Mucosa of descending colon (tissue), 3 donors: Measurements from ENCODE around the gene MYO10. TPM values are rescaled to one million over a fixed set of nuclear protein-coding genes. Genes with fewer than 3 reads are reported as not detected.
A peak's percentile ranks its signal among the peaks of the same experiment; 100 is the strongest.

ENCODE experiments used
- ATAC-seq: fragments of 200-7000 bp; cut with Tn5 transposase; one replicate; pipeline ENCODE4 v1.9.1; 2020; ENCODE audit warnings: mild to moderate bottlenecking, moderate library complexity
- DNase-seq, 3 donors: peaks; one replicate each; pipeline ENCODE4 v3.0.0-alpha.2; 2020
- H3K36me3 ChIP-seq: fragments of 200-600 bp; one replicate; pipeline ENCODE4 v1.8.0; 2021; ENCODE audit warnings: low read depth, mild to moderate bottlenecking
- H3K4me1 ChIP-seq: fragments of 200-600 bp; one replicate; pipeline ENCODE4 v1.8.0; 2021; ENCODE audit warnings: low read depth, mild to moderate bottlenecking
- H3K4me3 ChIP-seq: fragments of 200-600 bp; one replicate; pipeline ENCODE4 v1.8.0; 2021; ENCODE audit warnings: mild to moderate bottlenecking
- H3K9me3 ChIP-seq: fragments of 200-600 bp; one replicate; pipeline ENCODE4 v1.8.0; 2021; ENCODE audit warnings: mild to moderate bottlenecking
- intact Hi-C, 2 donors: fragments of 100-400 bp; cut with DNase I in 1 of 2; cut with micrococcal nuclease in 1 of 2; formaldehyde crosslinking; loops; one replicate each; pipeline versions ENCODE4 v1.11.0 to v1.11.1; 2022; cut with DNase I, micrococcal nuclease
- total RNA-seq, 3 donors: library from RNA; stranded (reverse); fragmentation: NEBNext Ultra II Directional in 2 of 3; extraction: Animal tissue kit (Norgen Biotek cat#: 25700) in 2 of 3; gene quantifications; one replicate each; pipeline versions ENCODE4 v1.2.1 to v1.2.4, GENCODE V29; 2021 to 2023
- TF ChIP-seq, protein P1 (sequence below): fragments of 200-600 bp; IDR thresholded peaks from one replicate; pipeline ENCODE4 v1.8.0; 2022; ENCODE audit warnings: antibody characterized with exemption, mild to moderate bottlenecking
- donor health status: DM: no; HTN: no; CAD: no; lungs with moderate emphysema.
- donor health status: DM: no; HTN: no; CAD: no.
- donor health status: DM: no; HTN: yes; CAD: no.

The MYO10 gene
- total RNA-seq, 3 donors from 2014 or later = 29.4 to 87.8 (median 61.3) TPM

DNA sequence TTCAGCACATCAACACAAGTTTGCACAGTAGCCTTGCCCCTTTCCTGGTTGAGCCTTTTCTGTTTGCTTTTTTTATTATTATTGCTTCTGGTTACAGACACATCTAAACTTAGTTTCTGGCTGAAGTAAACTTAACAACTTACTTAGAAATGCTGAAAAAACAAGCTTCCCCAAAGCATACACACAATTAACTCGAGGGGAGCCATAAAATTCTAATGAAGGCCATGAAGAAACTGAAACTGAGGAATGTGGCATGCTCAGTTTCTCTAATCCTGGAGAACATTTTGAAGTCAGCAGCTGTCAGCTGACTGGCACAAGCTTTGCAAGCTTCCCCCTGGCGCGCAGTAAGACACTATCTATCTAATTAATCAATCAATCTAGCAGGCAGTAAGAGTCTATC is 3.7 kb downstream of the MYO10 start:
- DNase-seq (peak in 1 of 3 donors; percentile 54), ATAC-seq (no peak)
- Histone ChIP-seq H3K4me3 (no peak overlapping the region), H3K9me3 (no peaks in the 10 kb centered on the region), H3K4me1 (peaks cover 25% of the 10 kb centered on the region), H3K36me3 (no peaks in the 10 kb centered on the region)
- intact Hi-C loops = loop anchor here in 1 of 2 donors (10.0 kb wide), 1 partner anchor 252 kb away; no protein-coding TSS in a partner anchor
- TF ChIP-seq, protein P1, sequence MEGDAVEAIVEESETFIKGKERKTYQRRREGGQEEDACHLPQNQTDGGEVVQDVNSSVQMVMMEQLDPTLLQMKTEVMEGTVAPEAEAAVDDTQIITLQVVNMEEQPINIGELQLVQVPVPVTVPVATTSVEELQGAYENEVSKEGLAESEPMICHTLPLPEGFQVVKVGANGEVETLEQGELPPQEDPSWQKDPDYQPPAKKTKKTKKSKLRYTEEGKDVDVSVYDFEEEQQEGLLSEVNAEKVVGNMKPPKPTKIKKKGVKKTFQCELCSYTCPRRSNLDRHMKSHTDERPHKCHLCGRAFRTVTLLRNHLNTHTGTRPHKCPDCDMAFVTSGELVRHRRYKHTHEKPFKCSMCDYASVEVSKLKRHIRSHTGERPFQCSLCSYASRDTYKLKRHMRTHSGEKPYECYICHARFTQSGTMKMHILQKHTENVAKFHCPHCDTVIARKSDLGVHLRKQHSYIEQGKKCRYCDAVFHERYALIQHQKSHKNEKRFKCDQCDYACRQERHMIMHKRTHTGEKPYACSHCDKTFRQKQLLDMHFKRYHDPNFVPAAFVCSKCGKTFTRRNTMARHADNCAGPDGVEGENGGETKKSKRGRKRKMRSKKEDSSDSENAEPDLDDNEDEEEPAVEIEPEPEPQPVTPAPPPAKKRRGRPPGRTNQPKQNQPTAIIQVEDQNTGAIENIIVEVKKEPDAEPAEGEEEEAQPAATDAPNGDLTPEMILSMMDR = no peak

DNA sequence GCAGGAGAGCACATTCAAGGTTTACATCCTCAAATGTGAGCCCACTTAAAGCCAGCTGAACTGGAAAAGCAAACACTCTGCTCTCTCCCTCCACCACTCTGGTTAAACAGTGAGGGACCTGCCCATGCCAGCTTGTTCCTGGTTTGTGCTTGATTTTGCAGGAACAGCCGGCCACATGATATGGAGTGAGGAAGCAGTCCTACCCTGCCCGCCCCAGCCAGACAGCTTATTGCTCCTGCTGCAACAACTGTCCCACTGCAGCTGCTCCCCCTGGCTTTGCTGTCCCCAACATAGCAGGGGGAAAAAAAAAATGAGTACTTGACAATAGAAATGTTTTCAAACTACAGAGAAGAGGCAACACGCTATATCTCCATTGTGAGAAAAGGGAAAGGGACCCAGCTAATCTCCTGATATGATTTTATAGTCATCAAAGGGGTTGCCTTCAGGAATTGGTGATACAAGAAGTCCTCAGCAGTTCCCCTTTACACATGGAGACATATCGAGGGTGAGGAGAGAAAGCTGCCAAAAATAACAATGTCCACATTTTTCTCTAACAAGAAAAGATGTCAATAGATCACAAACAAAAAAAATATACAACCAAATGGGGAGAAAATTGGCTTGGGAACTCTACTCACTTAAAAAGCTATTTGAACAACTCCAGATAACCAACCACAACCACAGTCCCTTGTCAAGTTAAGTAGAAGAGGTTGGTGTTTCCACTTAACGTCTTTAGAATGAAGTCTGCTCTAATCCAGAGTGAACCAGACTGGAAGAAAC is 4.6 kb downstream of the MYO10 start:
- Histone ChIP-seq H3K36me3 (no peaks in the 10 kb centered on the region), H3K4me1 (peaks cover 22% of the 10 kb centered on the region), H3K9me3 (no peaks in the 10 kb centered on the region), H3K4me3 (no peak overlapping the region)
- DNase-seq = peak; percentile 83 to 89 (median 86)
- ATAC-seq = peak; percentile 69
- intact Hi-C loops = loop anchor here in 1 of 2 donors (10.0 kb wide), 1 partner anchor 253 kb away; no protein-coding TSS in a partner anchor
- TF ChIP-seq, protein P1 = peak; percentile 8

DNA sequence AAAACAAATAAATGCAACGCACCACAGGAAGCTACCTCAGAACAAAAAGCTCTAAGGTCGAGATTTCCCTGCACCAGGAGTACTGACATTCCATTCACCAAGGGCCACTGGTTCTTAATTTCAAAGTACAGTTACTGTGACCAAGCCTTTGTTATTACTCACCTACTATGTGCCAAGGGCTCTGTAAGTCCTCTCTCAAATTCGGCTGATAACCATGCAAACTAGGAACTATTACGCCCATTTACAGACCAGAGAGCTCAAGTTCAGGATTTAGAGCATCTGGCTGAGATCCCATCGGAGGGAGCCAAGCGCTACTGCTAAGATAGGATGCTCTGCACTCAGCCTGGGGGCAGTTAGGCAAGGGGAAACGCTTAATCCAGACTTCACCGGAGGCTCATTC is 5.6 kb downstream of the MYO10 start:
- intact Hi-C loops = loop anchor here in 1 of 2 donors (10.0 kb wide), 1 partner anchor 254 kb away; no protein-coding TSS in a partner anchor
- Histone ChIP-seq H3K9me3 (no peaks in the 10 kb centered on the region), H3K36me3 (no peaks in the 10 kb centered on the region), H3K4me1 (peaks cover 22% of the 10 kb centered on the region), H3K4me3 (no peak overlapping the region)
- DNase-seq = no peak
- ATAC-seq = no peak
- TF ChIP-seq, protein P1 = no peak

DNA sequence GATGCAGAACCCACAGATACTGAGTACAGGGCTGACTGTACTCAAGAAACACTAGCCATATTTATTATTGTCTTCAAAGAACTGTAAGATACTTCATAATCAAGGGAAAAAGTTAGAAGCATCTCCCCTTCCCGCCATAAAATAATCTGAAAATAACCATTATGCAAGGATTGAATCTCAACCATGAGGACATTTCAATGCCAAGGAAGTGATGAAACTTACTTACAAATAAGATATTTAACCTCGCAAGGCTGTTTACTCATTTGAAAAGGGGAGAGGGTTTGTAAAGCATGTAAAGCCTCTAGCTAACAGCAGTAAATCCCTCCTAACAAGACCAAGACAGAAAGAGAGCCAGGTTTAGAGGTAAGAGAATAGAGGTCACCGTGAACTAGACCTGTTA is 6.3 kb downstream of the MYO10 start:
- DNase-seq = no peak
- peaks cover 22% of the 10 kb centered on the region for H3K4me1 ChIP-seq
- no peak for ATAC-seq
- intact Hi-C loops = loop anchor here in 1 of 2 donors (10.0 kb wide), 1 partner anchor 255 kb away; no protein-coding TSS in a partner anchor
- H3K4me3 ChIP-seq = no peak overlapping the region
- no peaks in the 10 kb centered on the region for H3K9me3 ChIP-seq
- H3K36me3 ChIP-seq = no peaks in the 10 kb centered on the region
- TF ChIP-seq, protein P1 = no peak

DNA sequence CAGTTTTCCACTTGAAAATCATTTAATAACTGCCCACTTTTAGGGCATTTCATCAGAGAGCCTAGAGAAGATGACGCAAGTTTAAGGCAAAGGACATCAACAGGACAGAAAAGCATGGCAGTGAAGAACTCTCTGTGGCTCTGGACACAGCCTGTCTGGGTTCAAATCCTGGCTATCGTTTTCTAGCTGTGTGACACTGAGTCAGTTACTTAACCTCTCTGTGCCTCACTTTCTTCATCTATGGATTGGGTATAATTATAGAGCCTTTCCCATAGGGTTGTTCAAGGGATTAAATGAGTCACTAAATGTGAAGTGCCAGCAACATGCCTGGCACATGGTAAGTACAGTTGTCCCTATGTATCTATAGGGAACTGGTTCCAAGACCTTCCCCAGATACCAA is 6.7 kb downstream of the MYO10 start:
- peaks cover 22% of the 10 kb centered on the region for H3K4me1 ChIP-seq
- intact Hi-C loops = no loop called here
- TF ChIP-seq, protein P1 = no peak

More for the DNA sequence above, 6.7 kb downstream of the MYO10 start:
- ATAC-seq = no peak
- no peaks in the 10 kb centered on the region for H3K9me3 ChIP-seq
- no peak for DNase-seq
- H3K36me3 ChIP-seq = no peaks in the 10 kb centered on the region
- no peak overlapping the region for H3K4me3 ChIP-seq
